ENCODE measurements around the gene CYP2W1.
"Not testable (repeated sequence)": the region's sequence is repeated elsewhere in the genome, so short reads cannot be mapped to it uniquely, and the experiment has no call there.

The CYP2W1 gene

GRCh38 chr7:1029637-1030443, 46.9 kb downstream of the CYP2W1 start:
- DNase-seq: no peak

GRCh38 chr7:1030444-1031070, 47.6 kb downstream of the CYP2W1 start:
- DNase-seq: no peak

- no peak for DNase-seq
These were observed 48.9 kb downstream of the CYP2W1 start for GRCh38 chr7:1031716-1032455.

GRCh38 chr7:1032536-1033181, 49.7 kb downstream of the CYP2W1 start:
- DNase-seq: no peak

GRCh38 chr7:1033546-1034145, 50.7 kb downstream of the CYP2W1 start:
- DNase-seq: no peak

GRCh38 chr7:1034769-1035168, 51.8 kb downstream of the CYP2W1 start:
- not testable (repeated sequence) for DNase-seq

- DNase-seq: not testable (repeated sequence)
These were observed 53.4 kb downstream of the CYP2W1 start for GRCh38 chr7:1036164-1036928.
